Activated B cell treated with CpG ODN at 0.5 μM for 24 hours (primary cell): ENCODE measurements around the gene B3GNT5. TPM values are rescaled to one million over a fixed set of nuclear protein-coding genes. Genes with fewer than 3 reads are reported as not detected.

Experiments used
- ATAC-seq: fragments of 200-7000 bp; cut with Tn5 transposase; one replicate; pipeline ENCODE4 v1.10.0; 2021; ENCODE audit warnings: low read depth, mild to moderate bottlenecking, moderate library complexity
- CTCF ChIA-PET: fragments of 350-600 bp; sonication (Branson Sonifier 250); formaldehyde crosslinking; loops from one replicate; lab custom pipeline; 2021; ENCODE audit warnings: antibody characterized with exemption; lab: Charles Lee
- POLR2A ChIA-PET: fragments of 350-600 bp; sonication (Branson Sonifier 250); formaldehyde crosslinking; loops from one replicate; lab custom pipeline; 2021; ENCODE audit warnings: antibody characterized with exemption; lab: Charles Lee
- DNase-seq: peaks from one replicate; pipeline ENCODE4 v3.0.0; 2022
- H3K27ac Mint-ChIP-seq: one replicate; pipeline ENCODE4 v1.8.0; 2020; ENCODE audit warnings: mixed read lengths
- H3K27me3 Mint-ChIP-seq: one replicate; pipeline ENCODE4 v1.8.0; 2021; ENCODE audit warnings: mixed read lengths
- H3K36me3 Mint-ChIP-seq: one replicate; pipeline ENCODE4 v1.8.0; 2021; ENCODE audit warnings: low read depth, mixed read lengths
- H3K4me1 Mint-ChIP-seq: one replicate; pipeline ENCODE4 v1.8.0; 2021; ENCODE audit warnings: mixed read lengths
- H3K4me3 Mint-ChIP-seq: one replicate; pipeline ENCODE4 v1.8.0; 2020; ENCODE audit warnings: mild to moderate bottlenecking, mixed read lengths
- H3K9me3 Mint-ChIP-seq: one replicate; pipeline ENCODE4 v1.8.0; 2020; ENCODE audit warnings: mixed read lengths
- intact Hi-C: fragments of 100-400 bp; cut with micrococcal nuclease; formaldehyde crosslinking; loops from one replicate; pipeline ENCODE4 v1.15.1; 2024
- total RNA-seq: library from RNA; stranded (reverse); gene quantifications from 2 replicates; pipeline ENCODE4 v1.2.3, GENCODE V29; 2022
- TF ChIP-seq, protein P1 (sequence below): fragments of 200-600 bp; IDR thresholded peaks from one replicate; pipeline ENCODE4 v1.8.0; 2022; ENCODE audit warnings: antibody characterized with exemption, mild to moderate bottlenecking

B3GNT5 gene
- total RNA-seq, 1 donor from 2014 or later = 0.38 TPM

DNA sequence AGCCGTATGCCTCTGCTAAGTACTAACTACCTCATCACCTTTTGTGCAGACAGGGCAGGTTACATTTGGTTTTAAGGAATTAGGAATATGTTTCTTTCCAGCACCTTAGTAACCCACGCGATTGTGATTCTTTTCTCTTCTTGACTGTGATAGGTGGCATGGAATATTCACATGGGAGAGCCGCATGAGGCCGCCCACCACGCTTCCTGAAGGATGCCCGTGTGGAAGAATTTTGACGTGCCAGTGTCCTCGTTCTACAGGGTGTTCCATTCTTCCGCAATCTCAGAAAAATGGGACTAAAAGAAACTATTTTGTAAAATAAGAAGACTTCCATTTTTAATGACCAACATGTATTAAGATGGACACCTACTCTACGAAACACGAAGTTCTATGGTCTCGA lies 16.3 kb downstream of the B3GNT5 start:
- DNase-seq (no peak), ATAC-seq (no peak)
- H3K27me3 Mint-ChIP-seq = peaks cover 9% of the 10 kb centered on the region
- CTCF ChIA-PET = no interaction called here
- POLR2A ChIA-PET = no interaction called here
- intact Hi-C loops = no loop called here
- H3K4me3 Mint-ChIP-seq = no peak overlapping the region
- no peaks in the 10 kb centered on the region for H3K4me1 Mint-ChIP-seq
- no peaks in the 10 kb centered on the region for H3K9me3 Mint-ChIP-seq
- TF ChIP-seq, protein P1, sequence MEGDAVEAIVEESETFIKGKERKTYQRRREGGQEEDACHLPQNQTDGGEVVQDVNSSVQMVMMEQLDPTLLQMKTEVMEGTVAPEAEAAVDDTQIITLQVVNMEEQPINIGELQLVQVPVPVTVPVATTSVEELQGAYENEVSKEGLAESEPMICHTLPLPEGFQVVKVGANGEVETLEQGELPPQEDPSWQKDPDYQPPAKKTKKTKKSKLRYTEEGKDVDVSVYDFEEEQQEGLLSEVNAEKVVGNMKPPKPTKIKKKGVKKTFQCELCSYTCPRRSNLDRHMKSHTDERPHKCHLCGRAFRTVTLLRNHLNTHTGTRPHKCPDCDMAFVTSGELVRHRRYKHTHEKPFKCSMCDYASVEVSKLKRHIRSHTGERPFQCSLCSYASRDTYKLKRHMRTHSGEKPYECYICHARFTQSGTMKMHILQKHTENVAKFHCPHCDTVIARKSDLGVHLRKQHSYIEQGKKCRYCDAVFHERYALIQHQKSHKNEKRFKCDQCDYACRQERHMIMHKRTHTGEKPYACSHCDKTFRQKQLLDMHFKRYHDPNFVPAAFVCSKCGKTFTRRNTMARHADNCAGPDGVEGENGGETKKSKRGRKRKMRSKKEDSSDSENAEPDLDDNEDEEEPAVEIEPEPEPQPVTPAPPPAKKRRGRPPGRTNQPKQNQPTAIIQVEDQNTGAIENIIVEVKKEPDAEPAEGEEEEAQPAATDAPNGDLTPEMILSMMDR = no peak
- no peaks in the 10 kb centered on the region for H3K36me3 Mint-ChIP-seq
- no peak overlapping the region for H3K27ac Mint-ChIP-seq

DNA sequence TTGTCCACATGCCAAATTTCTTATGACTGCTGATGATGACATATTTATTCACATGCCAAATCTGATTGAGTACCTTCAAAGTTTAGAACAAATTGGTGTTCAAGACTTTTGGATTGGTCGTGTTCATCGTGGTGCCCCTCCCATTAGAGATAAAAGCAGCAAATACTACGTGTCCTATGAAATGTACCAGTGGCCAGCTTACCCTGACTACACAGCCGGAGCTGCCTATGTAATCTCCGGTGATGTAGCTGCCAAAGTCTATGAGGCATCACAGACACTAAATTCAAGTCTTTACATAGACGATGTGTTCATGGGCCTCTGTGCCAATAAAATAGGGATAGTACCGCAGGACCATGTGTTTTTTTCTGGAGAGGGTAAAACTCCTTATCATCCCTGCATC lies 17.3 kb downstream of the B3GNT5 start:
- intact Hi-C loops = no loop called here
- Mint-ChIP-seq H3K4me3 (no peak overlapping the region), H3K9me3 (no peaks in the 10 kb centered on the region), H3K27ac (no peak overlapping the region), H3K4me1 (no peaks in the 10 kb centered on the region), H3K27me3 (peaks cover 9% of the 10 kb centered on the region), H3K36me3 (no peaks in the 10 kb centered on the region)
- CTCF ChIA-PET = no interaction called here
- TF ChIP-seq, protein P1 = no peak
- POLR2A ChIA-PET = no interaction called here
- DNase-seq (no peak), ATAC-seq (no peak)

DNA sequence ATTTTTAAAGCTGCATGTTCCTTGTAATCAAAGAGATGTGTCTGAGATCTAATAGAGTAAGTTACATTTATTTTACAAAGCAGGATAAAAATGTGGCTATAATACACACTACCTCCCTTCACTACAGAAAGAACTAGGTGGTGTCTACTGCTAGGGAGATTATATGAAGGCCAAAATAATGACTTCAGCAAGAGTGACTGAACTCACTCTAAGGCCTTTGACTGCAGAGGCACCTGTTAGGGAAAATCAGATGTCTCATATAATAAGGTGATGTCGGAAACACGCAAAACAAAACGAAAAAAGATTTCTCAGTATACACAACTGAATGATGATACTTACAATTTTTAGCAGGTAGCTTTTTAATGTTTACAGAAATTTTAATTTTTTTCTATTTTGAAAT lies 19.1 kb downstream of the B3GNT5 start:
- Mint-ChIP-seq H3K4me3 (no peak overlapping the region), H3K27ac (no peak overlapping the region), H3K36me3 (no peaks in the 10 kb centered on the region), H3K27me3 (peaks cover 12% of the 10 kb centered on the region), H3K9me3 (no peaks in the 10 kb centered on the region), H3K4me1 (peaks cover 3% of the 10 kb centered on the region)
- DNase-seq (no peak), ATAC-seq (no peak)
- TF ChIP-seq, protein P1 = no peak
- intact Hi-C loops = no loop called here
- POLR2A ChIA-PET = no interaction called here
- CTCF ChIA-PET = no interaction called here

DNA sequence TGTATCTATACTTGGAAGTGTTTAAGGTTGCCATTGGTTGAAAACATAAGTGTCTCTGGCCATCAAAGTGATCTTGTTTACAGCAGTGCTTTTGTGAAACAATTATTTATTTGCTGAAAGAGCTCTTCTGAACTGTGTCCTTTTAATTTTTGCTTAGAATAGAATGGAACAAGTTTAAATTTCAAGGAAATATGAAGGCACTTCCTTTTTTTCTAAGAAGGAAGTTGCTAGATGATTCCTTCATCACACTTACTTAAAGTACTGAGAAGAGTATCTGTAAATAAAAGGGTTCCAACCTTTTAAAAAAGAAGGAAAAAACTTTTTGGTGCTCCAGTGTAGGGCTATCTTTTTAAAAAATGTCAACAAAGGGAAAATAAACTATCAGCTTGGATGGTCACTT lies 19.7 kb downstream of the B3GNT5 start:
- ChIA-PET CTCF (no interaction called here), POLR2A (no interaction called here)
- H3K9me3 Mint-ChIP-seq = no peaks in the 10 kb centered on the region
- H3K36me3 Mint-ChIP-seq = no peaks in the 10 kb centered on the region
- H3K27ac Mint-ChIP-seq = no peak overlapping the region
- intact Hi-C loops = no loop called here
- ATAC-seq (no peak), DNase-seq (no peak)
- peaks cover 11% of the 10 kb centered on the region for H3K27me3 Mint-ChIP-seq
- TF ChIP-seq, protein P1 = no peak
- H3K4me3 Mint-ChIP-seq = no peak overlapping the region
- peaks cover 3% of the 10 kb centered on the region for H3K4me1 Mint-ChIP-seq

DNA sequence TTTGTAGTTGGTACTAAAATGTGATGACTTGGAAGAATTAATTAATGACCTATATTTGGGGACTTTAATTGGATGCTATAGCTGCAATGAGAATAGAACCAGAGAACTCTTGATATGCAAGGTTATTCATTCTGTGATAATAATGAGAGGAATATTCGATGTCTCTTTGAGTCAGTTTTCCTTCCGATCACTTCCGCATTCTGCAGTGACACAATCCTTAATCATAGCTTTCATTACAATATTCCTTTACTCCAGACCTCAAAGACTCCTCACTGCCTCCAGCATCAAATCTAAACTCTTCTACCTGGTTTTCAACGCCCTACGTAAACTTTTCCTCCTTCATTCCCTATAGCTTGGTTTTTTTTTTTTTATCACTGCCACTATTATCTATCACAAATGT lies 21.6 kb downstream of the B3GNT5 start:
- H3K36me3 Mint-ChIP-seq = no peaks in the 10 kb centered on the region
- POLR2A ChIA-PET = no interaction called here
- TF ChIP-seq, protein P1 = no peak

More for the DNA sequence above, 21.6 kb downstream of the B3GNT5 start:
- intact Hi-C loops = no loop called here
- DNase-seq (no peak), ATAC-seq (no peak)
- no peak overlapping the region for H3K4me3 Mint-ChIP-seq
- CTCF ChIA-PET = interaction anchor here (0.6 kb wide), 1 partner anchor 108 kb away, joined by 3 read pairs; no protein-coding TSS in a partner anchor
- H3K9me3 Mint-ChIP-seq = no peaks in the 10 kb centered on the region
- peaks cover 3% of the 10 kb centered on the region for H3K4me1 Mint-ChIP-seq
- no peak overlapping the region for H3K27ac Mint-ChIP-seq
- H3K27me3 Mint-ChIP-seq = peaks cover 4% of the 10 kb centered on the region
